Activated CD8-positive, alpha-beta memory T cell treated with anti-CD3 and anti-CD28 coated beads for 4 hours (primary cell): ENCODE results near the gene CSNK2B.

Experiments
- DNase-seq, 2 donors: peaks; one replicate each; pipeline ENCODE4 v3.0.0-alpha.2; 2020; ENCODE audit warnings: low read depth in 2 of 2

CSNK2B gene

DNA sequence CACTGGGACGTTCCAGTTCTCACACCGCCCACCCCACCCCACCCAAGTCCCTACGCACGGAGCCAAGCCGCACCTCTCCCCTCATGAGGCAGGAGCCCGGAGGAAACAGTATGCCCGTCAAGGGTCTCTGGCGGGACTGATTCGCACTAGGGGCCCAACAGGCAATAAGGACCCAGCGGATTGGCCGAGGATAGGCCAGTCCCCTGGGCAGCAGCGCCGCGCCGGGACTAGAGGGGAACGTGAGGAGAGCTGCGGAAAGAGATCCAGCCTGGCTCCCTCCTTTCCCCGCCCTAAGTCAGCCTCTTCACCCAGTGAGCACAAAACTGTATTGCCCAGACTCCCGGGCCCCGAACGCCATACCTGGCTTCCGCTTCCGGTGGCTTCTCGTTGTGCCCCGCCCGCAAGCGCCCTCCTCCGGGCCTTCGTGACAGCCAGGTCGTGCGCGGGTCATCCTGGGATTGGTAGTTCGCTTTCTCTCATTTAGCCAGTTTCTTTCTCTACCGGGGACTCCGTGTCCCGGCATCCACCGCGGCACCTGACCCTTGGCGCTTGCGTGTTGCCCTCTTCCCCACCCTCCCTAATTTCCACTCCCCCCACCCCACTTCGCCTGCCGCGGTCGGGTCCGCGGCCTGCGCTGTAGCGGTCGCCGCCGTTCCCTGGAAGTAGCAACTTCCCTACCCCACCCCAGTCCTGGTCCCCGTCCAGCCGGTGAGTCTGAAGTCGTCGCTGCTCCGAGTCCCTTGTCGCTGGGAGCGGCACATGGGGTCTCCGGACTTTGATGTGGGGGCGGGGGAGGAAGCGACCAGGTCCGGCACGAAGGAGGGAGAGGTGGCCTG, at the start of gene CSNK2B:
TSS of gene CSNK2B (plus strand) at position 580 of the 836 bp plus-strand sequence. CDS start 752 bp downstream, outside the sequence.
- DNase-seq, result peak; percentile 94 to 96

- no peak for DNase-seq
Measured at GRCh38 chr6:31617010-31617409, 48.9 kb upstream of the CSNK2B start.

GRCh38 chr6:31619805-31620585, 45.9 kb upstream of the CSNK2B start:
- peak; percentile 79 to 95 for DNase-seq

DNA sequence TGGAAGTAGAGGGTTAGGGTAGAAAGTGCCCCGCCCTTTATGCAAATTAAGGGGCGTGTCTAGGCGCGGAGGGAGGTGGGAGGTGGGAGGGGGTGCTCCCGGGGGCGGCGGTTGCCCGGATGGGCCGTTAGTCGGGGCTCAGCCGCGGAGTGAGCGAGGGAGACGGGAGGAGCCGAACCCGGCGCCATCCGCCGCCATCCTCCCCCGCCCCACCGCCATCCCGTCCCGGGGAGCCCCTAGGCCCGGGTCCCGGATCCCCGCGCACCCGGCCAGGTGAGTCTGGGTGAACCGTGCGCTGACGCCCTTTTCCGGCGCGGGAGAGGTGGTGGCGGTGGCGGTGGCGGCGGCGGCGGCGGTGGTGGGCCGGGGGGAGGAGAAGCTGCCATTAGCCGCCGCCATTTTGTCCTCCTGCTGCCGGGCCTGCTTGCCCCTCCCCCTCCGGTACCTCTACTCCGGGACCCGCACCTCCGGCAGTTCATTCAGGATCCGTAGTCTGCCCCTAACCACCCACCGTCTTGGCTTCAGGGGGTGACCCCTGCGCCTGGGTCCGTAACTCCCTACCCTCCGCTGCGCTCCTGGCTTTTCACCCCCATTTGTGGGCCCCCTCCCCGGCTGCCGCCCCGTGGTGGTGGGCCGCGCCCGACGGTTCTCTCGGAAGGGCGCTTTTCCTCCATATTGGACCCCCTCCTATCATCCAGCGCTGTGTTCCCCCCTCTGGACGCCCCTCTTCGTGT, 45.1 kb upstream of the CSNK2B start, which contains the start of gene PRRC2A:
TSS of gene PRRC2A (plus strand) at position 130 of the 734 bp plus-strand sequence. CDS start 2,075 bp downstream, outside the sequence.
- DNase-seq, result peak; percentile 64 to 95

DNA sequence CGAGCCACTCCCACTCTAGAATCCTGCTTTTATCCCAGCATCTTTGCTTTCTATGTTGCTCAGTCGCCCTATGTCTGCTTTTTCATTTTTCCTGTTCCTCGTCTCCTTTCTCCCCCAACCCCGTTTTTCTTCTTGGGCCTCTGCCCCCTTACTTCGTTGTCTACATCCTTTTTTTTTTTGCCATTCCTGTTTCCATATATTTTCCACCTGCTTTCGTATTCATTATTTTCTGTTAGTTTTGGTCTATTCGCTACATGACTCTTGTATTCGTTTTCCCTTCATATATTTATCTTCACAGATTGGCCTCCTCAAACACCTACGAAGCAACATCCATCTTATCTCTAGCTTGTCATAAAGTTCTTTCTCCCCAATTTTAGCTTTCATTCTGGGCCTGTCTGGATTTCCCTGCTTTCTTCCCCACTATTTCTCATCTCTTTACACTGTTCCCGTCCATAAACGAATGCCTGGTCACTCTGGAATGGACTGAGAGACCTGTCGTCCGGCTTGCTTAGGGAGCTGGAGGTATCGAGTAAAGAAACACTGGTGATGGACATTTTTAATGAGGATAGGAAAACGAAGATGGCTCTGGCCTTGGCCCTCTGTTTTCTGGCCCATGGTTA, 44.5 kb upstream of the CSNK2B start:
- DNase-seq, result no peak

GRCh38 chr6:31621991-31622390, 43.9 kb upstream of the CSNK2B start:
- no peak for DNase-seq

- no peak for DNase-seq
Measured at GRCh38 chr6:31622684-31623091, 43.2 kb upstream of the CSNK2B start.

DNA sequence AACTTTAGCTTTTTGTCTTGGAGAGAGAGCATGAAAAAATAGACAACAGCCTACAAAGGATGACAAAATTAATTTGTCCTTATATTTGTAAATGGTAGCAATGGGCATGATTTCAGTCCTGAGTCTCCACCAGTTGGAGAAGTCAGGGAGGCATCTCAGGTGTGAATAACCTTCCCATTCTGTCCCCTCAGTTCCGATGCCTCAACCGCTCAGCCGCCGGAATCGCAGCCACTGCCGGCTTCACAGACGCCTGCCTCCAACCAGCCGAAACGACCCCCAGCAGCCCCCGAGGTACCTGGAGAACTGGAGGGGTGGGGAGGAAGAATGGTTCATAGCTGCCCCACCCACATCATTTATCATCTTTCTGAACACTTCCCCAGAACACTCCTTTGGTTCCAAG, 41.8 kb upstream of the CSNK2B start:
- DNase-seq, result no peak

- no peak for DNase-seq
Measured at GRCh38 chr6:31626952-31627351, 38.9 kb upstream of the CSNK2B start.

DNA sequence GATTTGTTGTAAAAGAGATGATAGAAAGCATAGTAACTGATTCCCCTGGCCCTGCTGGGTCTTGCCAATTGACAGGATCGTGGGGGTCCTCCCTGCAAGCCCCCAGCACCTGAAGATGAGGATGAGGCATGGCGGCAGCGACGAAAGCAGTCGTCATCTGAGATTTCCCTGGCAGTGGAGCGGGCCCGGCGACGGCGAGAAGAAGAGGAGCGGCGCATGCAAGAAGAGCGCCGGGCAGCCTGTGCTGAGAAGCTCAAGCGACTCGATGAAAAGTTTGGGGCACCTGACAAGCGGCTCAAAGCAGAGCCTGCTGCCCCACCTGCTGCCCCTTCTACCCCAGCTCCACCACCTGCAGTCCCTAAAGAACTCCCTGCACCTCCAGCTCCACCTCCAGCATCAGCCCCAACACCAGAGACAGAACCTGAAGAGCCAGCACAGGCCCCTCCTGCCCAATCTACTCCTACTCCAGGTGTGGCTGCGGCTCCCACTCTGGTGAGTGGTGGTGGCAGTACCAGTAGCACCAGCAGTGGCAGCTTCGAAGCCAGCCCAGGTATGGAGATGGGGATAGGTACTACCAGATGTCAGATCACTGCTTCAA, 38.1 kb upstream of the CSNK2B start:
- DNase-seq, result no peak

- DNase-seq, result no peak
Measured at GRCh38 chr6:31629014-31629413, 36.9 kb upstream of the CSNK2B start.

- DNase-seq, result no peak
Measured at GRCh38 chr6:31630177-31630934, 35.5 kb upstream of the CSNK2B start.

DNA sequence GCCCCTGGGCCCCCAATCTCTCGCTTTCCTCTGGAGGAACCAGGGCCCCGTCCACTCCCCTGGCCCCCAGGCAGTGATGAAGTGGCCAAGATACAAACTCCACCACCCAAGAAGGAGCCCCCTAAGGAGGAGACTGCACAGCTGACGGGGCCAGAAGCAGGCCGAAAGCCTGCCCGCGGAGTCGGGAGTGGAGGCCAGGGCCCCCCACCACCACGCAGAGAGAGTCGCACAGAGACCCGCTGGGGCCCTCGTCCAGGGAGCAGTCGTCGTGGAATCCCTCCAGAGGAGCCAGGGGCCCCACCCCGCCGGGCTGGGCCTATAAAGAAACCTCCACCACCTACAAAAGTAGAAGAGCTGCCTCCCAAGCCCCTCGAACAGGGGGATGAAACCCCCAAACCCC, 34.7 kb upstream of the CSNK2B start:
- DNase-seq, result no peak

DNA sequence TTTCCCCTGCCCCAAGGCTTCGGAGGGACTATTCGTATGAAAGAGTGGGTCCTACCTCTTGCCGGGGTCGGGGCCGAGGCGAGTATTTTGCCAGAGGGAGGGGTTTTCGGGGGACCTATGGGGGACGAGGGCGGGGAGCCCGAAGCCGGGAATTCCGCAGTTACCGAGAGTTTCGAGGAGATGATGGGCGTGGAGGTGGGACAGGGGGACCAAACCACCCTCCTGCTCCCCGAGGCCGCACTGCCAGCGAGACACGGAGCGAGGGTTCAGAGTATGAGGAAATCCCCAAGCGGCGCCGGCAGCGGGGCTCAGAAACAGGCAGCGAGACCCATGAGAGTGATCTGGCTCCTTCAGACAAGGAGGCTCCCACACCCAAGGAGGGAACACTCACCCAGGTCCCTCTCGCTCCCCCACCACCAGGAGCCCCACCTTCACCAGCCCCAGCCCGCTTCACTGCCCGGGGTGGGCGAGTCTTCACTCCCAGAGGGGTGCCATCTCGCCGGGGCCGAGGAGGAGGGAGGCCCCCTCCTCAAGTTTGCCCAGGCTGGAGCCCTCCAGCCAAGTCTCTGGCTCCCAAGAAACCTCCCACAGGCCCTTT, 34.1 kb upstream of the CSNK2B start:
- DNase-seq, result no peak

GRCh38 chr6:31632279-31632946, 33.5 kb upstream of the CSNK2B start:
- DNase-seq, result no peak

DNA sequence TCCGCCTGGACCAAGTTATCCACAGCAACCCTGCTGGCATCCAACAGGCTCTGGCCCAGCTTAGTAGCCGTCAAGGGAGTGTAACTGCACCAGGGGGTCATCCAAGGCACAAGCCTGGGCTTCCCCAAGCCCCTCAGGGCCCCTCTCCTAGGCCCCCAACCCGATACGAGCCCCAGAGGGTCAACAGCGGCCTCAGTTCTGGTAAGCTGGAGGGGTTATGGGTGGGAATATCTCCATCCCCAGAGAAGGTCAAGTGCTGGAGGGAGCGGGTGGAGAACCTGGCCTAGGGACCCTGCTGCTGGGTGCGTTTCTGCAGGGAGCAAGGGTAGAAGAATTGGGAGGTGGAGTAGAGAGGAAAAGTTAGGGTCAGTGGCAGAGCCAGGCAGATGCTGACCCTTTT, 32.4 kb upstream of the CSNK2B start:
- no peak for DNase-seq

GRCh38 chr6:31634131-31634530, 31.7 kb upstream of the CSNK2B start:
- no peak for DNase-seq

GRCh38 chr6:31634969-31635575, 30.8 kb upstream of the CSNK2B start:
- no peak for DNase-seq
